HG03439 (cell line): ENCODE results near the gene ZDHHC11B.
"Not testable (repeated sequence)": the region's sequence is repeated elsewhere in the genome, so short reads cannot be mapped to it uniquely, and the experiment has no call there.

Experiments used
- ATAC-seq: cut with Tn5 transposase; IDR thresholded peaks from one replicate; pipeline ENCODE4 v1.9.1; 2021; ENCODE audit warnings: mild to moderate bottlenecking, moderate library complexity; ENCODE audit not compliant: unreplicated experiment

Gene ZDHHC11B

GRCh38 chr5:727087-727486, 57.4 kb downstream of the ZDHHC11B start:
- ATAC-seq = not testable (repeated sequence)

GRCh38 chr5:723865-724264, 60.7 kb downstream of the ZDHHC11B start:
- not testable (repeated sequence) for ATAC-seq

GRCh38 chr5:723309-723708, 61.2 kb downstream of the ZDHHC11B start:
- ATAC-seq = not testable (repeated sequence)

- not testable (repeated sequence) for ATAC-seq
Observed at GRCh38 chr5:719379-719778, 65.2 kb downstream of the ZDHHC11B start.

- no peak for ATAC-seq
Observed at GRCh38 chr5:717143-717542, 67.4 kb downstream of the ZDHHC11B start.

GRCh38 chr5:716740-717139, 67.8 kb downstream of the ZDHHC11B start:
- not testable (repeated sequence) for ATAC-seq

GRCh38 chr5:715636-716035, 68.9 kb downstream of the ZDHHC11B start:
- not testable (repeated sequence) for ATAC-seq

- ATAC-seq = not testable (repeated sequence)
Observed at GRCh38 chr5:714215-715118, 70.1 kb downstream of the ZDHHC11B start.

- ATAC-seq = not testable (repeated sequence)
Observed at GRCh38 chr5:713686-714085, 70.8 kb downstream of the ZDHHC11B start.

- not testable (repeated sequence) for ATAC-seq
Observed at GRCh38 chr5:708848-709517, 75.5 kb downstream of the ZDHHC11B start.

GRCh38 chr5:708374-708773, 76.2 kb downstream of the ZDHHC11B start:
- not testable (repeated sequence) for ATAC-seq

GRCh38 chr5:706127-706526, 78.4 kb downstream of the ZDHHC11B start:
- ATAC-seq = not testable (repeated sequence)

- not testable (repeated sequence) for ATAC-seq
Observed at GRCh38 chr5:696753-697702, 87.5 kb downstream of the ZDHHC11B start.

GRCh38 chr5:696191-696590, 88.3 kb downstream of the ZDHHC11B start:
- ATAC-seq = not testable (repeated sequence)

- not testable (repeated sequence) for ATAC-seq
Observed at GRCh38 chr5:695475-695874, 89.1 kb downstream of the ZDHHC11B start.

- ATAC-seq = peak; percentile 15
Observed at GRCh38 chr5:694042-694431, 90.5 kb downstream of the ZDHHC11B start.

- peak; percentile 68 for ATAC-seq
Observed at GRCh38 chr5:693271-694041, 91.1 kb downstream of the ZDHHC11B start, which contains the start of gene TPPP. TSS of gene TPPP (minus strand) at chr5:693352. CDS start at chr5:678060, 15,292 bp downstream.

- ATAC-seq = peak; percentile 3
Observed at GRCh38 chr5:692529-693041, 91.9 kb downstream of the ZDHHC11B start.

- ATAC-seq = no peak
Observed at GRCh38 chr5:691817-692528, 92.6 kb downstream of the ZDHHC11B start.
